Measurements from ENCODE around the gene TRAF3IP3. TPM values are rescaled to one million over a fixed set of nuclear protein-coding genes. Genes with fewer than 3 reads are reported as not detected.

TRAF3IP3 gene
- polyA plus RNA-seq, 2 donors, result 2.5 to 2.9 TPM

DNA sequence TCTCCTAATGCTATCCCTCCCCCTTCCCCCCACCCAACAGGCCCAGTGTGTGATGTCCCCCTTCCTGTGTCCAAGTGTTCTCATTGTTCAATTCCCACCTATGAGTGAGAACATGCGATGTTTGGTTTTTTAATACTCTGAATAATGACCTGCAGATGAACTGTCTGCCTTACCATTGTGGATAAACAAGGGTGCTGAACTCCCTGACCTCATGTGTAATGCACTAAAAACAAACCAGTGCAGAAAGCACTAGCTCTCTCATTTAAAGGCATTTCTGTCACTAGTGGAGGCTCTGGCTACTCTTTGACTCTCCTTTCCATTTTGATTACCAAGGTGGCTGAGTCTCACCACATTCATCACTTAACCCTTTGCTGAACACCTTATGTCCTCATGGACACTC, 23.1 kb upstream of the TRAF3IP3 start:
- Histone ChIP-seq H3K27ac (ENCODE audit: low read depth in 2 of 2, low read length in 1 of 2) (no peak overlapping the region), H3K36me3 (ENCODE audit: control insufficient read depth in 2 of 2, insufficient read depth in 2 of 2, low read length in 1 of 2) (no peaks in the 10 kb centered on the region), H3K4me1 (ENCODE audit: control insufficient read depth in 2 of 2, insufficient read depth in 2 of 2, low read length in 1 of 2) (no peaks in the 10 kb centered on the region), H3K27me3 (ENCODE audit: control insufficient read depth in 1 of 2, insufficient read depth in 2 of 2, low read length in 2 of 2) (no peaks in the 10 kb centered on the region), H3K4me3 (ENCODE audit: low read depth in 1 of 2, low read length in 2 of 2) (no peak overlapping the region), H3K9me3 (ENCODE audit: control insufficient read depth in 2 of 2, insufficient read depth in 1 of 2, low read depth in 1 of 2, low read length in 1 of 2) (no peaks in the 10 kb centered on the region)
- 75 to 81% methylated on average over 1 of the region's 1 CpG for WGBS, 2 donors

- 84 to 89% methylated on average over 3 of the region's 3 CpGs for WGBS, 2 donors
- Histone ChIP-seq H3K27ac (ENCODE audit: low read depth in 2 of 2, low read length in 1 of 2) (no peak overlapping the region), H3K9me3 (ENCODE audit: control insufficient read depth in 2 of 2, insufficient read depth in 1 of 2, low read depth in 1 of 2, low read length in 1 of 2) (no peaks in the 10 kb centered on the region), H3K4me3 (ENCODE audit: low read depth in 1 of 2, low read length in 2 of 2) (no peak overlapping the region), H3K36me3 (ENCODE audit: control insufficient read depth in 2 of 2, insufficient read depth in 2 of 2, low read length in 1 of 2) (no peaks in the 10 kb centered on the region), H3K27me3 (ENCODE audit: control insufficient read depth in 1 of 2, insufficient read depth in 2 of 2, low read length in 2 of 2) (no peaks in the 10 kb centered on the region), H3K4me1 (ENCODE audit: control insufficient read depth in 2 of 2, insufficient read depth in 2 of 2, low read length in 1 of 2) (no peaks in the 10 kb centered on the region)
These were observed 22.3 kb upstream of the TRAF3IP3 start for GRCh38 chr1:209733409-209734192.

- no peaks in the 10 kb centered on the region for H3K27me3 ChIP-seq (ENCODE audit: control insufficient read depth in 1 of 2, insufficient read depth in 2 of 2, low read length in 2 of 2)
- H3K4me1 ChIP-seq (ENCODE audit: control insufficient read depth in 2 of 2, insufficient read depth in 2 of 2, low read length in 1 of 2), result no peaks in the 10 kb centered on the region
- no peak overlapping the region for H3K4me3 ChIP-seq (ENCODE audit: low read depth in 1 of 2, low read length in 2 of 2)
- WGBS, 2 donors, result 70 to 72% methylated on average over 3 of the region's 3 CpGs
- H3K36me3 ChIP-seq (ENCODE audit: control insufficient read depth in 2 of 2, insufficient read depth in 2 of 2, low read length in 1 of 2), result no peaks in the 10 kb centered on the region
- H3K27ac ChIP-seq (ENCODE audit: low read depth in 2 of 2, low read length in 1 of 2), result no peak overlapping the region
- H3K9me3 ChIP-seq (ENCODE audit: control insufficient read depth in 2 of 2, insufficient read depth in 1 of 2, low read depth in 1 of 2, low read length in 1 of 2), result no peaks in the 10 kb centered on the region
These were observed 19.2 kb upstream of the TRAF3IP3 start for GRCh38 chr1:209736490-209737117.

DNA sequence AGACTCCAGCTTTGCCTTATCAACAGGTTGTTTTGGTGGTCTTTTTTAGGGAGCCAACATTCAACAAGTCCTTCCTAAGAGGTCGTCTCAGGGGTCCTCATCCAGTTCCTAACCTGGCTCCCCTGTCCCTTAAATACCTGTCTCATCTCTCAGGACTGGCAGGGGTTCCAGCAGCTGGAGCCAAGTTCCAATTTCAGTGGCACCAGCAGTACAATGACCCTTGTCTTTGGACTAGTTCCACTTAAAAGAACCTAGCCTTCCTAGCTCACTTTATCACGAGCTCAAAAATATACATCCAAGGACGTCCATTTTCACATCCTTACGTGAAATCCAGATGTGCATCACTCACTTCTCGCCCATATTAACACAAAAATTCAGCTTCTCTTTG, 18.7 kb upstream of the TRAF3IP3 start:
- H3K4me1 ChIP-seq (ENCODE audit: control insufficient read depth in 2 of 2, insufficient read depth in 2 of 2, low read length in 1 of 2), result no peaks in the 10 kb centered on the region
- H3K4me3 ChIP-seq (ENCODE audit: low read depth in 1 of 2, low read length in 2 of 2), result no peak overlapping the region
- H3K27me3 ChIP-seq (ENCODE audit: control insufficient read depth in 1 of 2, insufficient read depth in 2 of 2, low read length in 2 of 2), result no peaks in the 10 kb centered on the region
- H3K27ac ChIP-seq (ENCODE audit: low read depth in 2 of 2, low read length in 1 of 2), result no peak overlapping the region
- WGBS, 2 donors, result 83 to 84% methylated on average over 5 of the region's 5 CpGs
- H3K36me3 ChIP-seq (ENCODE audit: control insufficient read depth in 2 of 2, insufficient read depth in 2 of 2, low read length in 1 of 2), result no peaks in the 10 kb centered on the region
- H3K9me3 ChIP-seq (ENCODE audit: control insufficient read depth in 2 of 2, insufficient read depth in 1 of 2, low read depth in 1 of 2, low read length in 1 of 2), result no peaks in the 10 kb centered on the region

DNA sequence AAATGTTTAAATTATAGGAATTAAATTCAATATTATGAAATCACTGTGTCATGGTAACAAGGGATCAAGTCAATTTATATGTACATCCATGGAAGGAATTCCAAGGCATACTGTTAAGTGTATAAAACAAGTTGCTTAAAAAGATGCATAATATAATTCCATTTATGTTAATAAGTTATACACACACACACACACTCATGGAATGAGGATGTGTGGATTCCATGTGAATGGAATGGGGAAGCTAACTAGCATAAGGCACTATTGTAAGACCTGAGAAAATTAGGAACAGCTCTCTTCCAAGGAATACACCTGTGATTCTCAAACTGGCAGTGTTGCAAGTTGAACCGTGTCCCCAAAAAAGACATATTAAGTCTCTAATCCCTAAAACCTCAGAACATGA, 17.6 kb upstream of the TRAF3IP3 start:
- Histone ChIP-seq H3K9me3 (ENCODE audit: control insufficient read depth in 2 of 2, insufficient read depth in 1 of 2, low read depth in 1 of 2, low read length in 1 of 2) (no peaks in the 10 kb centered on the region), H3K27me3 (ENCODE audit: control insufficient read depth in 1 of 2, insufficient read depth in 2 of 2, low read length in 2 of 2) (no peaks in the 10 kb centered on the region), H3K4me3 (ENCODE audit: low read depth in 1 of 2, low read length in 2 of 2) (no peak overlapping the region), H3K27ac (ENCODE audit: low read depth in 2 of 2, low read length in 1 of 2) (no peak overlapping the region), H3K4me1 (ENCODE audit: control insufficient read depth in 2 of 2, insufficient read depth in 2 of 2, low read length in 1 of 2) (no peaks in the 10 kb centered on the region), H3K36me3 (ENCODE audit: control insufficient read depth in 2 of 2, insufficient read depth in 2 of 2, low read length in 1 of 2) (no peaks in the 10 kb centered on the region)
- WGBS, 2 donors, result 55 to 59% methylated on average over 1 of the region's 1 CpG

DNA sequence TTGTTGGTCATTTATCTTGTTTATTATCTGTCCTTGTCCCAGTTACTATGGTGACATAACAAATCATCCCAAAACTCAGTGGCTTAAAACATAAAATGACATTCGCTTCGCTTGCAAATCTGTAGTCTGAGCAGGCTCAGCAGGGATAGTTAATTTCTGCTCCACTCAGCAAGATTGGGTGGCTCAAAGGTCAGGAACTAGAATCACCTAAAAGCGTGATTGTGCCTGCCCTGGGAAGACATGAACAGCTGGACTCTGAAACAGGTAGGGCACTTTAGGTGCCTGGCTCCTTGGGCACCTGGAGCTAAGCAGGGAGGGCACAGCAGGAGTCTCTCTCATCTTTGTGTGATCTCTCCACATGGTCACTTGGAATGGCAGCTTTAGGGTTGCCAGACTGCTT, 14.7 kb upstream of the TRAF3IP3 start:
- WGBS, 2 donors, result 79 to 92% methylated on average over 3 of the region's 3 CpGs
- H3K27me3 ChIP-seq (ENCODE audit: control insufficient read depth in 1 of 2, insufficient read depth in 2 of 2, low read length in 2 of 2), result no peaks in the 10 kb centered on the region
- no peak overlapping the region for H3K27ac ChIP-seq (ENCODE audit: low read depth in 2 of 2, low read length in 1 of 2)

DNA sequence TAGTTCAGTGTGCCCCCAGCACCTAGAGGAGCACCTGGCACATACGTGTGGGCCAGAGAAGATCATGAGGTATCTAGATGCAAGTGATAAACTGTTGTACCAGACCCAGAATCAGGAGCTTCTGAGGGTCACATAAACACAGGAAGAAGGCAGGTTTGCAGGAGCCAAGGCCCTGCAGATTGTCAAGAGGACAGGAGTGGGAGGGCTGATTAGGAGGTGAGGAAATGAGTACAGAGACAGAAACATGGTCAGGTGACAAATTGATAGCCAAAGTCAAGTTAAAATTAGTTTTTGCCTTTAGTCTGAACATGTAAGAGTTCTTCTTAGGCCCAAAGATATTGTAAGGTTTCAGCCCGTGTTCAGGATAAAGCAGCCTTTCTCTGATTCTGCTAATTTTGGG, 14.0 kb upstream of the TRAF3IP3 start:
- no peaks in the 10 kb centered on the region for H3K27me3 ChIP-seq (ENCODE audit: control insufficient read depth in 1 of 2, insufficient read depth in 2 of 2, low read length in 2 of 2)
- H3K4me3 ChIP-seq (ENCODE audit: low read depth in 1 of 2, low read length in 2 of 2), result no peak overlapping the region
- H3K4me1 ChIP-seq (ENCODE audit: control insufficient read depth in 2 of 2, insufficient read depth in 2 of 2, low read length in 1 of 2), result no peaks in the 10 kb centered on the region
- H3K27ac ChIP-seq (ENCODE audit: low read depth in 2 of 2, low read length in 1 of 2), result no peak overlapping the region
- 71 to 85% methylated on average over 2 of the region's 2 CpGs for WGBS, 2 donors
- no peaks in the 10 kb centered on the region for H3K9me3 ChIP-seq (ENCODE audit: control insufficient read depth in 2 of 2, insufficient read depth in 1 of 2, low read depth in 1 of 2, low read length in 1 of 2)
- no peaks in the 10 kb centered on the region for H3K36me3 ChIP-seq (ENCODE audit: control insufficient read depth in 2 of 2, insufficient read depth in 2 of 2, low read length in 1 of 2)

More for the DNA sequence above, 14.7 kb upstream of the TRAF3IP3 start:
- H3K4me3 ChIP-seq (ENCODE audit: low read depth in 1 of 2, low read length in 2 of 2), result no peak overlapping the region
- no peaks in the 10 kb centered on the region for H3K9me3 ChIP-seq (ENCODE audit: control insufficient read depth in 2 of 2, insufficient read depth in 1 of 2, low read depth in 1 of 2, low read length in 1 of 2)
- H3K36me3 ChIP-seq (ENCODE audit: control insufficient read depth in 2 of 2, insufficient read depth in 2 of 2, low read length in 1 of 2), result no peaks in the 10 kb centered on the region
- no peaks in the 10 kb centered on the region for H3K4me1 ChIP-seq (ENCODE audit: control insufficient read depth in 2 of 2, insufficient read depth in 2 of 2, low read length in 1 of 2)

GRCh38 chr1:209742409-209743144, 13.3 kb upstream of the TRAF3IP3 start:
- H3K27ac ChIP-seq (ENCODE audit: low read depth in 2 of 2, low read length in 1 of 2), result no peak overlapping the region
- H3K4me3 ChIP-seq (ENCODE audit: low read depth in 1 of 2, low read length in 2 of 2), result no peak overlapping the region

GRCh38 chr1:209743145-209743482, 12.7 kb upstream of the TRAF3IP3 start:
- no peaks in the 10 kb centered on the region for H3K27me3 ChIP-seq (ENCODE audit: control insufficient read depth in 1 of 2, insufficient read depth in 2 of 2, low read length in 2 of 2)
- H3K36me3 ChIP-seq (ENCODE audit: control insufficient read depth in 2 of 2, insufficient read depth in 2 of 2, low read length in 1 of 2), result no peaks in the 10 kb centered on the region
- no peaks in the 10 kb centered on the region for H3K9me3 ChIP-seq (ENCODE audit: control insufficient read depth in 2 of 2, insufficient read depth in 1 of 2, low read depth in 1 of 2, low read length in 1 of 2)
- 43 to 57% methylated on average over 2 of the region's 2 CpGs for WGBS, 2 donors
- H3K27ac ChIP-seq (ENCODE audit: low read depth in 2 of 2, low read length in 1 of 2), result no peak overlapping the region
- no peak overlapping the region for H3K4me3 ChIP-seq (ENCODE audit: low read depth in 1 of 2, low read length in 2 of 2)
- peaks cover 4 to 5% of the 10 kb centered on the region in 2 donors for H3K4me1 ChIP-seq (ENCODE audit: control insufficient read depth in 2 of 2, insufficient read depth in 2 of 2, low read length in 1 of 2)

More at GRCh38 chr1:209742409-209743144, 13.3 kb upstream of the TRAF3IP3 start:
- H3K9me3 ChIP-seq (ENCODE audit: control insufficient read depth in 2 of 2, insufficient read depth in 1 of 2, low read depth in 1 of 2, low read length in 1 of 2), result no peaks in the 10 kb centered on the region
- WGBS, 2 donors, result 47% methylated on average over 8 of the region's 8 CpGs
- no peaks in the 10 kb centered on the region for H3K27me3 ChIP-seq (ENCODE audit: control insufficient read depth in 1 of 2, insufficient read depth in 2 of 2, low read length in 2 of 2)
- H3K4me1 ChIP-seq (ENCODE audit: control insufficient read depth in 2 of 2, insufficient read depth in 2 of 2, low read length in 1 of 2), result peaks cover 3% of the 10 kb centered on the region in 2 donors
- H3K36me3 ChIP-seq (ENCODE audit: control insufficient read depth in 2 of 2, insufficient read depth in 2 of 2, low read length in 1 of 2), result no peaks in the 10 kb centered on the region
